IMR-90 (cell line): ENCODE data around the gene FRY. TPM values are rescaled to one million over a fixed set of nuclear protein-coding genes. Genes with fewer than 3 reads are reported as not detected.

Source experiments
- ATAC-seq: fragments of 200-7000 bp; cut with Tn5 transposase; 2 replicates; pipeline ENCODE4 v1.9.1; 2020; ENCODE audit warnings: low read depth, mild to moderate bottlenecking, moderate library complexity
- BruUV-seq: library from RNA; stranded (reverse); fragments of 400-500 nt; replicated peaks from 2 replicates; lab custom pipeline; 2021; lab: Mats Ljungman, UMichigan
- CTCF ChIA-PET: fragments of 300-600 bp; formaldehyde crosslinking; extraction: SDS; loops from one replicate; lab custom pipeline; 2021; ENCODE audit warnings: antibody characterized with exemption; lab: Yijun Ruan, JAX
- POLR2A ChIA-PET: fragments of 300-600 bp; sonication (Branson Sonifier 250); formaldehyde crosslinking; loops from one replicate; lab custom pipeline; 2022; ENCODE audit warnings: antibody characterized with exemption; ENCODE audit not compliant: unreplicated experiment; lab: Charles Lee
- DNase-seq: peaks from one replicate; pipeline ENCODE4 v3.0.0; 2013
- H2AFZ ChIP-seq: replicated peaks from 2 replicates; pipeline ENCODE3; 2013; ENCODE audit warnings: low read length, mild to moderate bottlenecking; ENCODE audit not compliant: poor library complexity
- H2AK5ac ChIP-seq: 2 replicates; pipeline ENCODE4 v1.6.1; 2013; ENCODE audit warnings: low read depth, low read length, inconsistent platforms
- H2AK9ac ChIP-seq: replicated peaks from 2 replicates; pipeline ENCODE3; 2013; ENCODE audit warnings: mild to moderate bottlenecking, low read depth, low read length, moderate library complexity; ENCODE audit not compliant: poor library complexity
- H2BK120ac ChIP-seq: 2 replicates; pipeline ENCODE4 v1.6.1; 2013; ENCODE audit warnings: low read depth, low read length, inconsistent platforms
- H2BK15ac ChIP-seq: 3 replicates; pipeline ENCODE4 v1.6.1; 2013; ENCODE audit warnings: low read depth, low read length, inconsistent platforms
- H2BK20ac ChIP-seq: 2 replicates; pipeline ENCODE4 v1.6.1; 2013; ENCODE audit warnings: low read depth, mild to moderate bottlenecking, inconsistent platforms, low read length, moderate library complexity
- H2BK5ac ChIP-seq: 2 replicates; pipeline ENCODE4 v1.6.1; 2013; ENCODE audit warnings: mild to moderate bottlenecking, low read depth, low read length, inconsistent platforms; ENCODE audit not compliant: poor library complexity, severe bottlenecking
- H3K14ac ChIP-seq: replicated peaks from 2 replicates; pipeline ENCODE4 v1.6.1; 2013; ENCODE audit warnings: low read depth, low read length, inconsistent platforms
- H3K18ac ChIP-seq: 2 replicates; pipeline ENCODE4 v1.6.1; 2013; ENCODE audit warnings: low read depth, low read length, control low read depth
- H3K23ac ChIP-seq: 2 replicates; pipeline ENCODE4 v1.6.1; 2013; ENCODE audit warnings: low read depth, low read length, inconsistent platforms
- H3K27ac ChIP-seq: 2 replicates; pipeline ENCODE4 v1.5.1; 2013; ENCODE audit warnings: mild to moderate bottlenecking, control low read depth, low read length; ENCODE audit not compliant: insufficient read depth
- H3K27me3 ChIP-seq: 2 replicates; pipeline ENCODE4 v1.6.1; 2013; ENCODE audit warnings: low read length; ENCODE audit not compliant: control insufficient read depth, insufficient read depth
- H3K36me3 ChIP-seq: 2 replicates; pipeline ENCODE4 v1.6.1; 2013; ENCODE audit warnings: low read length, mixed read lengths; ENCODE audit not compliant: control insufficient read depth, insufficient read depth
- H3K4ac ChIP-seq: 2 replicates; pipeline ENCODE4 v1.6.1; 2013; ENCODE audit warnings: low read depth, low read length, inconsistent platforms
- H3K4me1 ChIP-seq: 2 replicates; pipeline ENCODE4 v1.6.1; 2013; ENCODE audit warnings: low read length, mixed read lengths; ENCODE audit not compliant: control insufficient read depth, insufficient read depth
- H3K4me2 ChIP-seq: 2 replicates; pipeline ENCODE4 v1.6.1; 2013; ENCODE audit warnings: low read depth, mild to moderate bottlenecking, control low read depth, low read length, moderate library complexity
- H3K4me3 ChIP-seq: 2 replicates; pipeline ENCODE4 v1.5.1; 2013; ENCODE audit warnings: low read depth, mild to moderate bottlenecking, control low read depth, low read length, moderate library complexity; ENCODE audit not compliant: insufficient read depth
- H3K56ac ChIP-seq: 2 replicates; pipeline ENCODE4 v1.6.1; 2013; ENCODE audit warnings: low read length, inconsistent platforms; ENCODE audit not compliant: insufficient read depth; ENCODE audit errors: extremely low read depth
- H3K79me1 ChIP-seq, 2 experiments: 2 replicates each; pipeline ENCODE4 v1.6.1; 2013; ENCODE audit warnings: low read length in 2 of 2, inconsistent platforms in 1 of 2, low read depth in 1 of 2
- H3K9ac ChIP-seq: 2 replicates; pipeline ENCODE4 v1.6.1; 2013; ENCODE audit warnings: low read depth, low read length, control low read depth
- H3K9me1 ChIP-seq: 2 replicates; pipeline ENCODE4 v1.6.1; 2013; ENCODE audit warnings: low read length, inconsistent platforms; ENCODE audit not compliant: insufficient read depth
- H3K9me3 ChIP-seq: 2 replicates; pipeline ENCODE4 v1.6.1; 2013; ENCODE audit warnings: low read length; ENCODE audit not compliant: control insufficient read depth, insufficient read depth
- H4K20me1 ChIP-seq: 2 replicates; pipeline ENCODE4 v1.6.1; 2013; ENCODE audit warnings: low read length, inconsistent platforms; ENCODE audit not compliant: insufficient read depth
- H4K5ac ChIP-seq: 2 replicates; pipeline ENCODE4 v1.6.1; 2013; ENCODE audit warnings: mild to moderate bottlenecking, low read depth, low read length, control low read depth
- H4K8ac ChIP-seq, 2 experiments: 2 replicates each; pipeline ENCODE4 v1.6.1; 2013; ENCODE audit warnings: low read depth in 2 of 2, low read length in 2 of 2, control low read depth in 1 of 2, inconsistent platforms in 1 of 2
- H4K91ac ChIP-seq: 2 replicates; pipeline ENCODE4 v1.6.1; 2013; ENCODE audit warnings: low read depth, low read length, inconsistent platforms; ENCODE audit not compliant: insufficient read depth
- BHLHE40 ChIP-seq: fragments of 150-350 bp; IDR thresholded peaks from 2 replicates; pipeline ENCODE4 v1.6.1; 2016; ENCODE audit warnings: mild to moderate bottlenecking, low read depth, low read length
- CHD1 ChIP-seq: IDR thresholded peaks from 2 replicates; pipeline ENCODE4 v1.6.1; 2012; ENCODE audit warnings: low read depth, low read length, improper control_type of control experiment
- CTCF ChIP-seq: conservative IDR thresholded peaks from 2 replicates; pipeline ENCODE4 v1.5.1; 2012; ENCODE audit warnings: mild to moderate bottlenecking, low read depth, low read length, improper control_type of control experiment
- FOS ChIP-seq: fragments of 150-350 bp; IDR thresholded peaks from 2 replicates; pipeline ENCODE4 v1.6.1; 2016; ENCODE audit warnings: low read depth, low read length
- MAZ ChIP-seq: IDR thresholded peaks from 2 replicates; pipeline ENCODE4 v1.6.1; 2012; ENCODE audit warnings: low read depth, mild to moderate bottlenecking, low read length, improper control_type of control experiment, moderate library complexity, borderline replicate concordance
- MXI1 ChIP-seq: IDR thresholded peaks from 2 replicates; pipeline ENCODE4 v1.6.1; 2012; ENCODE audit warnings: low read depth, mild to moderate bottlenecking, low read length, moderate library complexity, borderline replicate concordance
- POLR2A ChIP-seq: IDR thresholded peaks from 2 replicates; pipeline ENCODE4 v1.6.1; 2012; ENCODE audit warnings: mild to moderate bottlenecking, low read depth, low read length
- RAD21 ChIP-seq: IDR thresholded peaks from 2 replicates; pipeline ENCODE4 v1.6.1; 2012; ENCODE audit warnings: low read length, improper control_type of control experiment
- RCOR1 ChIP-seq: IDR thresholded peaks from 2 replicates; pipeline ENCODE4 v1.6.1; 2012; ENCODE audit warnings: mild to moderate bottlenecking, low read length, improper control_type of control experiment; ENCODE audit not compliant: insufficient replicate concordance
- RFX5 ChIP-seq: IDR thresholded peaks from 2 replicates; pipeline ENCODE4 v1.8.0; 2012; ENCODE audit warnings: low read depth, mild to moderate bottlenecking, low read length, moderate library complexity
- SMC3 ChIP-seq: fragments of 150-350 bp; IDR thresholded peaks from 2 replicates; pipeline ENCODE4 v1.6.1; 2016; ENCODE audit warnings: low read depth, mild to moderate bottlenecking, antibody characterized with exemption, low read length, moderate library complexity
- WGBS, 2 experiments: methylation state at CpG; one replicate each; pipeline versions ENCODE4 v1.1.5 to v1.1.7; 2013; ENCODE audit warnings: missing lambda C conversion rate in 2 of 2; ENCODE audit not compliant: insufficient read length in 1 of 2; ENCODE audit errors: extremely low coverage in 2 of 2; 5-methylcytosine and 5-hydroxymethylcytosine counted together
- dilution Hi-C: fragments of 300-500 bp; cut with HindIII; formaldehyde crosslinking; loops from one replicate; pipeline ENCODE4 v1.14.3; 2018; ENCODE audit warnings: low sequenced_read_pairs; ENCODE audit not compliant: unreplicated experiment
- in situ Hi-C: fragments of 300-500 bp; cut with MboI; formaldehyde crosslinking; loops from 3 replicates; pipeline ENCODE4 v1.14.3; 2019; ENCODE audit warnings: low sequenced_read_pairs, inconsistent platforms, mixed read lengths
- intact Hi-C: fragments of 100-400 bp; cut with micrococcal nuclease; formaldehyde crosslinking; loops from 2 replicates; pipeline ENCODE4 v1.10.0; 2022
- polyA plus RNA-seq, 3 experiments: library from polyadenylated mRNA; depleted of rRNA; stranded (reverse); fragments of >200 nt; gene quantifications; 2 replicates each; pipeline ENCODE4 v1.2.3, GENCODE V29; 2012; ENCODE audit warnings: low replicate concordance in 1 of 3
- total RNA-seq: library from RNA; depleted of rRNA; stranded (reverse); fragments of >200 nt; gene quantifications from 2 replicates; pipeline ENCODE4 v1.2.3, GENCODE V29; 2012

The FRY gene
- total and polyA plus RNA-seq, 2 of the 4 experiments (the other 2 are of a cell fraction): 3.0 to 4.8 TPM

DNA sequence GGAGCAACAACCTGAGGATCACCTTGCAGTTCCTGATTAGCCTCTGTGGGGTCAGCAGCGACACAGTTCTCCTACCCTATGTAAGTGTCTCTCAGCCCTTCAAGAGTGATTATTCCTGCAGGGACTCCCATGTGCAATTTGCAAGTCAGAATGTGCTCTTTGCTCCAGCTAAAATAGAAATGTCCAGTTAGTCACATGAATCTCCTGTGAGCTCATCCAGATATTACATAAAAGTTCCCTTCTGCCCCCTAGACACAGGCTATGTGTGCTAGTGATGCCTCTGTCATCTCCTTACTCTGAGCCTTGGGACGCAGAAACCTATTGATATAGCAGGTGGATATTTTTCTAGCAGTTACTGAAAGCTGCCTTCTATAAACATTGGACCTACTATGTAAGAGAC lies 178.1 kb downstream of the FRY start:
- H2BK5ac ChIP-seq: peak overlapping the region; percentile 41
- no peak overlapping the region for H2AK9ac ChIP-seq
- no peaks in the 10 kb centered on the region for H3K9me3 ChIP-seq
- peaks cover 35% of the 10 kb centered on the region for H3K4me1 ChIP-seq
- ATAC-seq (no peak), DNase-seq (peak; percentile 36)
- H3K4ac ChIP-seq: peak overlapping the region; percentile 22; the same call in 1 of the 2 replicates
- peak overlapping the region; percentile 28; the same call in 1 of the 3 replicates for H2BK15ac ChIP-seq
- no CpG with 5 or more reads among the region's 2 CpGs for WGBS, 2 experiments
- H3K9ac ChIP-seq: no peak overlapping the region
- dilution Hi-C loops (no loop called here), intact Hi-C loops (loop anchor here (5.0 kb wide), 1 partner anchor 177 kb away; the partner anchor contains the start of gene FRY), in situ Hi-C loops (no loop called here)
- H3K14ac ChIP-seq: peak overlapping the region; percentile 19; the same call in 1 of the 2 replicates
- POLR2A ChIA-PET: no interaction called here
- no peaks in the 10 kb centered on the region for H3K27me3 ChIP-seq
- no peak overlapping the region for H3K4me3 ChIP-seq
- H3K27ac ChIP-seq: no peak overlapping the region; the same call in 1 of the 2 replicates
- CTCF ChIA-PET: no interaction called here
- no peaks in the 10 kb centered on the region; the same call in 1 of the 2 replicates for H4K20me1 ChIP-seq
- TF ChIP-seq RCOR1 (no peak), FOS (no peak), RFX5 (no peak), MAZ (no peak), BHLHE40 (no peak), CHD1 (no peak), CTCF (no peak), RAD21 (no peak), SMC3 (no peak), POLR2A (no peak), MXI1 (no peak)
- peak overlapping the region; percentile 73 for H2BK120ac ChIP-seq
- peak overlapping the region; percentile 26; the same call in 1 of the 2 replicates for H3K23ac ChIP-seq
- H3K56ac ChIP-seq: no peak overlapping the region
- no TSS peak for BruUV-seq
- peak overlapping the region; percentile 25; the same call in 1 of the 2 replicates for H2AK5ac ChIP-seq
- H2BK20ac ChIP-seq: peak overlapping the region; percentile 73
- H4K5ac ChIP-seq: peak overlapping the region; percentile 57; the same call in 1 of the 2 replicates
- H4K91ac ChIP-seq: peak overlapping the region; percentile 36; the same call in 1 of the 2 replicates
- H2AFZ ChIP-seq: no peak overlapping the region
- peaks cover 0 to 12% of the 10 kb centered on the region in 2 experiments; a peak in 1 of 4 replicates for H3K79me1 ChIP-seq
- peaks cover 10% of the 10 kb centered on the region; the same call in 1 of the 2 replicates for H3K36me3 ChIP-seq
- no peak overlapping the region for H3K4me2 ChIP-seq
- peak overlapping the region in 1 of 2 experiments; percentile 68; a peak in 2 of 4 replicates for H4K8ac ChIP-seq
- peaks cover 17% of the 10 kb centered on the region for H3K9me1 ChIP-seq
- peak overlapping the region; percentile 72; the same call in 1 of the 2 replicates for H3K18ac ChIP-seq
